ENCODE data around the gene PFKFB4. TPM values are rescaled to one million over a fixed set of nuclear protein-coding genes. Genes with fewer than 3 reads are reported as not detected.
A peak's percentile ranks its signal among the peaks of the same experiment; 100 is the strongest.
"Not testable (repeated sequence)": the region's sequence is repeated elsewhere in the genome, so short reads cannot be mapped to it uniquely, and the experiment has no call there.

Gene PFKFB4
- total RNA-seq, 3 donors from 2014 or later, result 1.8 to 6.9 (median 5.2) TPM

DNA sequence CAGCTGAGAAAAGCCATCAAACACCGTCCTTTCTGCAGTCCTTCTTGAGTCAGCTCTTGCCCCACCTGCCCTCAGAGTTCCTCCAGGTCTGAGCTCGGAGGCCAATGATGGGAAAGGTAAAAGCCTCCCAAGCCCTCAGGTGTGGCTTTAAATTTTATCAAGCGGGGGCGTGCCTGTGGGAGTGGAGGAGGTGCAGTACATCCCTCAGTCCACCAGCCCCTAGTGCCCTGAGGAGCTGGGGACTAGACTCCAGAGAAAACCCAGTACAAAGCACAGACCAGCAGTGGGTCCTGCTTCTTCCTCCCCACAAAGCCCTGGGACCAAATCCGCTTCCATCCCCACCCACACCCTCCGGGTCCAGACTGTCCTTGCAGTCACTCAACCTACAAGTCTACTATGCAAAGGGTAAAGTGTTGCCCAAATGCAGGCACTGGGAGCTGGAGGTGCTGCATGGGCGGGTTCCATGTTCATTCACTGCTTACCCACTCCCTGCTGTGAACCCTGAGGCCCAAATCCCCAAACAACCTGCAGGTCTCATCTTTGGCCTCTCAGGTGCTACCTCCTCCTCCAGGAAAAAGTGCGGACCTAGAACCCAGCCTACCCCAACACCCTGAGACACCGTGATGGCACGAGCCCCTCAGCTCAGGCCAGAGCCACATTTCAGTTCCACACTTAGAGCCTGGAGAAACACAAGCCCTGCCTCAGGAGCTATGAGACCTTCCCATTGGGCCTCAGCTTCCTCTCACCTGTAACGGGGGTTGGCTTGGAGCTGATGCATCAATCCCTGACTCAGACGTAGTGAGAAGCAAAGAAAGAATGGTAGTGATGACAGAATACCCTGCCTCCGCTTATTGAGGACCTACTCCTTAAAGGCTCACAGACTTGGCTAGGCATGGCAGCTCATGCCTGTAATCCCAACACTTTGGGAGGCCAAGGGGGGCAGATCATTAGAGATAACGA is 2.4 kb downstream of the PFKFB4 start:
- intact Hi-C loops (cut with DNase I; ENCODE audit: low total_unique reads), result loop anchor here (5.0 kb wide), 1 partner anchor 92 kb away; no protein-coding TSS in a partner anchor

GRCh38 chr3:48553361-48553760 is 3.2 kb downstream of the PFKFB4 start:
- Histone ChIP-seq H3K27ac (no peak overlapping the region), H3K4me1 (peaks cover 0 to 4% of the 10 kb centered on the region in 2 donors), H3K4me3 (no peak overlapping the region), H3K36me3 (no peaks in the 10 kb centered on the region), H3K27me3 (no peaks in the 10 kb centered on the region), H3K9me3 (no peaks in the 10 kb centered on the region)
- intact Hi-C loops (cut with DNase I; ENCODE audit: low total_unique reads), result loop anchor here (5.0 kb wide), 1 partner anchor 91 kb away; no protein-coding TSS in a partner anchor
- TF ChIP-seq CTCF (IDR thresholded peaks at IDR 0.05) (no peak), POLR2A (IDR thresholded peaks at IDR 0.05) (no peak), POLR2AphosphoS5 (IDR thresholded peaks at IDR 0.05) (no peak)
- no peak for DNase-seq (ENCODE audit: low spot score in 2 of 2)

More for the DNA sequence above, 2.4 kb downstream of the PFKFB4 start:
- no peaks in the 10 kb centered on the region for H3K9me3 ChIP-seq
- no peak for DNase-seq (ENCODE audit: low spot score in 2 of 2)
- H3K36me3 ChIP-seq, result no peaks in the 10 kb centered on the region
- TF ChIP-seq CTCF (IDR thresholded peaks at IDR 0.05) (no peak), POLR2A (IDR thresholded peaks at IDR 0.05) (no peak), POLR2AphosphoS5 (IDR thresholded peaks at IDR 0.05) (no peak)
- no peaks in the 10 kb centered on the region for H3K27me3 ChIP-seq
- no peak overlapping the region for H3K4me3 ChIP-seq
- H3K27ac ChIP-seq, result no peak overlapping the region
- peaks cover 0 to 4% of the 10 kb centered on the region in 2 donors for H3K4me1 ChIP-seq

DNA sequence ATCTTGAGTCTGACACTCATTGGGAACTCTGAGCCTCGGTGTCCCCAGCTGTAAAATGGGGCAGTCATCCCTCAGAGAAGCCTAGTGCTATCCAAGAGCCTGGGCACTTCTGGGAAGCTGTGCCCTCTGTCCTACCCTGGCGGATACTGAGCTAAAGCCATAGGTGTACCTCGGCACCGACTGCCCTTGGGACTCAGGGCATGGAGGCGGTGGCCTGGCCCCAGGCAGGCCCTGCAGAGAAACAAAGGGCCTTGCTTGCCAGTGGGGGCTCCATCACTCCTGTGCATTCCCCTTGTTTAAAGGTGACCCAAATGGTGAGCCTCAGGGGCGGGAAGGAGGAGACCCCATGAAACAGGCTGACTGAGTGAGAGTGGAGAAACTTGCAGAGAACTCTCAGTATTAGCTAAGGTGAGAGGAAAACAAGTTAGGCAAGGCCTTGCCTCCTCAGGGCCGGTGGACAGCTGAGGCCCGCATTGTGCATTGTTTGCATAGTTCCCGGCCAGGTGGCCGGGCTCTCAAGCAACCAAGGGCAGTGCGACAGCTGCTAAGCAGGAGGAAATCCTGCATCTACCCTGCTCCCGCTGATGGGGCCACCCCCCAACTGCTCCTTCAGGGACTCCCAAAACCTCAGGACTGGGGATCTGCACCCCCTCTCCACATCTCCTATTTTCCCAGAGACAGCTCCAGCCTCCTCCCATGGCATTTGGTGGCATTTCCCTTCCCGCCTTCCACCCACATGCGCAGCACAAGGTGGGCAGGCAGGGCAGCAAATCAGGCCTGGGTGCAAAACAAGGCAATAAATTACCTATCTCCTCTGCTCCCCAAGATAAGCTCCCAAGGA is 4.3 kb downstream of the PFKFB4 start:
- H3K27me3 ChIP-seq, result no peaks in the 10 kb centered on the region
- no peak overlapping the region for H3K4me3 ChIP-seq
- TF ChIP-seq CTCF (IDR thresholded peaks at IDR 0.05) (no peak), POLR2AphosphoS5 (IDR thresholded peaks at IDR 0.05) (no peak), POLR2A (IDR thresholded peaks at IDR 0.05) (no peak)
- no peaks in the 10 kb centered on the region for H3K36me3 ChIP-seq
- intact Hi-C loops (cut with DNase I; ENCODE audit: low total_unique reads), result loop anchor here (5.0 kb wide), 1 partner anchor 90 kb away; no protein-coding TSS in a partner anchor
- peak overlapping the region; percentile 45 to 57 for H3K27ac ChIP-seq
- DNase-seq (ENCODE audit: low spot score in 2 of 2), result peak in 1 of 2 donors; percentile 45
- no peaks in the 10 kb centered on the region for H3K9me3 ChIP-seq
- H3K4me1 ChIP-seq, result peaks cover 0 to 4% of the 10 kb centered on the region in 2 donors

- intact Hi-C loops (cut with DNase I; ENCODE audit: low total_unique reads), result loop anchor here (5.0 kb wide), 1 partner anchor 89 kb away; no protein-coding TSS in a partner anchor
- DNase-seq (ENCODE audit: low spot score in 2 of 2); H3K4me1 ChIP-seq; H3K4me3 ChIP-seq; H3K36me3 ChIP-seq; H3K9me3 ChIP-seq; H3K27me3 ChIP-seq: not testable (repeated sequence)
- peak overlapping the region; percentile 45 to 57 for H3K27ac ChIP-seq
Measured at GRCh38 chr3:48551651-48552050, 5.0 kb downstream of the PFKFB4 start.
